ENCODE data around the gene CCDC154. TPM values are rescaled to one million over a fixed set of nuclear protein-coding genes. Genes with fewer than 3 reads are reported as not detected.

CCDC154 gene
- total and polyA plus RNA-seq, 2 of the 4 experiments (the other 2 are of a cell fraction) = 0.09 TPM; not detected in 1

DNA sequence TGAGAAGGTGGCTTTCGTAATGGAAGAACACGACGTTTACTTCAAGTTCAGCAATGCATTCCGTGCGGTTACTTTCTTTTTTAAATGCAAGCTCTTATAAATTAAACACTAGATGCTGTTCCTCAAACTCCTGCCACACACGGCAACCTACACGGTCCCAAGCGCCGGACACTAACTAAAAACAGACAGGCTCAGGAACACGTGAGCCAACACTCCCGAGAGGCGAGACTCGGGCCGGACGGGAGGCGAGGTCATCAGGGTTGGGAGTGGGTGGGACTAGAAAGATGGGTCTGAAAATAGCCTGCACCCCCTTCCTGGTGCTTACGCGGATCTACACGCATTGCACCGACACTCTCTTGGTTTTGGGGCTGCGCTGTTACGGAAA is 24.1 kb upstream of the CCDC154 start:
- CTCF ChIA-PET = no interaction called here
- dilution Hi-C loops (cut with HindIII; ENCODE audit: low sequenced_read_pairs, unreplicated experiment) = no loop called here

More for the DNA sequence above, 24.1 kb upstream of the CCDC154 start:
- Histone ChIP-seq H3K23ac (ENCODE audit: low read depth, low read length) (no peak overlapping the region), H2BK120ac (ENCODE audit: low read depth, low read length) (no peak overlapping the region), H4K20me1 (ENCODE audit: insufficient read depth, low read length) (peaks cover 46% of the 10 kb centered on the region), H3K27me3 (ENCODE audit: control insufficient read depth, insufficient read depth, low read length) (no peaks in the 10 kb centered on the region), H3K9me1 (ENCODE audit: insufficient read depth, low read length) (peaks cover 14% of the 10 kb centered on the region), H3K79me1 (ENCODE audit: low read depth in 1 of 2, low read length in 2 of 2) (peaks cover 27 to 62% of the 10 kb centered on the region in 2 experiments), H3K18ac (ENCODE audit: low read depth, low read length) (no peak overlapping the region), H2BK15ac (ENCODE audit: low read depth, low read length) (no peak overlapping the region), H3K27ac (ENCODE audit: insufficient read depth, low read length) (no peak overlapping the region), H3K4me3 (ENCODE audit: insufficient read depth, low read depth, low read length) (no peak overlapping the region), H3K14ac (replicated peaks; ENCODE audit: low read depth, low read length) (no peak overlapping the region), H4K8ac (ENCODE audit: low read depth in 2 of 2, low read length in 2 of 2) (no peak overlapping the region), H4K91ac (ENCODE audit: insufficient read depth, low read depth, low read length) (no peak overlapping the region), H3K56ac (ENCODE audit: extremely low read depth, insufficient read depth, low read length) (no peak overlapping the region), H2AFZ (replicated peaks; ENCODE audit: low read length, poor library complexity) (no peak overlapping the region), H2BK5ac (ENCODE audit: low read depth, low read length, poor library complexity, severe bottlenecking) (no peak overlapping the region), H2AK9ac (replicated peaks; ENCODE audit: low read depth, low read length, poor library complexity) (no peak overlapping the region), H3K9me3 (ENCODE audit: control insufficient read depth, insufficient read depth, low read length) (no peaks in the 10 kb centered on the region), H4K5ac (ENCODE audit: low read depth, low read length) (no peak overlapping the region), H3K36me3 (ENCODE audit: control insufficient read depth, insufficient read depth, low read length) (peaks cover 12% of the 10 kb centered on the region; the same call in 1 of the 2 replicates), H3K4me1 (ENCODE audit: control insufficient read depth, insufficient read depth, low read length) (0 out of 2 replicates have a peak, but pooled peaks cover 2% of the 10 kb centered on the region), H3K4me2 (ENCODE audit: low read depth, low read length) (no peak overlapping the region), H2BK20ac (ENCODE audit: low read depth, low read length) (no peak overlapping the region), H3K9ac (ENCODE audit: low read depth, low read length) (no peak overlapping the region), H2AK5ac (ENCODE audit: low read depth, low read length) (no peak overlapping the region), H3K4ac (ENCODE audit: low read depth, low read length) (no peak overlapping the region)
- POLR2A ChIA-PET (ENCODE audit: unreplicated experiment) = no interaction called here
- intact Hi-C loops (cut with micrococcal nuclease) (no loop called here), in situ Hi-C loops (cut with MboI; ENCODE audit: low sequenced_read_pairs) (no loop called here)
- 90% methylated on average over 15 of the region's 22 CpGs; no CpG with 5 or more reads in 1 of the 2 experiments for WGBS, 2 experiments (ENCODE audit: extremely low coverage in 2 of 2, insufficient read length in 1 of 2)
- no peak for ATAC-seq (ENCODE audit: low read depth)
- TF ChIP-seq, protein P1, sequence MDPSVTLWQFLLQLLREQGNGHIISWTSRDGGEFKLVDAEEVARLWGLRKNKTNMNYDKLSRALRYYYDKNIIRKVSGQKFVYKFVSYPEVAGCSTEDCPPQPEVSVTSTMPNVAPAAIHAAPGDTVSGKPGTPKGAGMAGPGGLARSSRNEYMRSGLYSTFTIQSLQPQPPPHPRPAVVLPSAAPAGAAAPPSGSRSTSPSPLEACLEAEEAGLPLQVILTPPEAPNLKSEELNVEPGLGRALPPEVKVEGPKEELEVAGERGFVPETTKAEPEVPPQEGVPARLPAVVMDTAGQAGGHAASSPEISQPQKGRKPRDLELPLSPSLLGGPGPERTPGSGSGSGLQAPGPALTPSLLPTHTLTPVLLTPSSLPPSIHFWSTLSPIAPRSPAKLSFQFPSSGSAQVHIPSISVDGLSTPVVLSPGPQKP (IDR thresholded peaks at IDR 0.05; ENCODE audit: borderline replicate concordance, low read depth, low read length) = no peak
- no peak for TF ChIP-seq USF2 (IDR thresholded peaks at IDR 0.05; ENCODE audit: low read depth, low read length)
- no peak for TF ChIP-seq SMC3 (IDR thresholded peaks at IDR 0.05; ENCODE audit: low read depth, low read length)
- TF ChIP-seq MAZ (IDR thresholded peaks at IDR 0.05; ENCODE audit: borderline replicate concordance, low read depth, low read length) = no peak
- no peak for TF ChIP-seq RAD21 (IDR thresholded peaks at IDR 0.05; ENCODE audit: low read length)
- TF ChIP-seq POLR2A (IDR thresholded peaks at IDR 0.05; ENCODE audit: low read depth, low read length) = no peak
- TF ChIP-seq FOS (IDR thresholded peaks at IDR 0.05; ENCODE audit: low read depth, low read length) = no peak
- no peak for TF ChIP-seq CHD1 (IDR thresholded peaks at IDR 0.05; ENCODE audit: low read depth, low read length)
- TF ChIP-seq MXI1 (IDR thresholded peaks at IDR 0.05; ENCODE audit: borderline replicate concordance, low read depth, low read length) = no peak
- no peak for TF ChIP-seq CTCF (conservative IDR thresholded peaks at IDR 0.05; ENCODE audit: low read depth, low read length)
- BruUV-seq (replicated peaks) = no TSS peak
- no peak for DNase-seq

Data from IMR-90 (cell line).